IMR-90 (cell line): ENCODE data around the gene RNF130. TPM values are rescaled to one million over a fixed set of nuclear protein-coding genes. Genes with fewer than 3 reads are reported as not detected.

Experiments
- ATAC-seq: fragments of 200-7000 bp; cut with Tn5 transposase; 2 replicates; pipeline ENCODE4 v1.9.1; 2020; ENCODE audit warnings: low read depth, mild to moderate bottlenecking, moderate library complexity
- BruUV-seq: library from RNA; stranded (reverse); fragments of 400-500 nt; replicated peaks from 2 replicates; lab custom pipeline; 2021; lab: Mats Ljungman, UMichigan
- CTCF ChIA-PET: fragments of 300-600 bp; formaldehyde crosslinking; extraction: SDS; loops from one replicate; lab custom pipeline; 2021; ENCODE audit warnings: antibody characterized with exemption; lab: Yijun Ruan, JAX
- POLR2A ChIA-PET: fragments of 300-600 bp; sonication (Branson Sonifier 250); formaldehyde crosslinking; loops from one replicate; lab custom pipeline; 2022; ENCODE audit warnings: antibody characterized with exemption; ENCODE audit not compliant: unreplicated experiment; lab: Charles Lee
- DNase-seq: peaks from one replicate; pipeline ENCODE4 v3.0.0; 2013
- H2AFZ ChIP-seq: replicated peaks from 2 replicates; pipeline ENCODE3; 2013; ENCODE audit warnings: low read length, mild to moderate bottlenecking; ENCODE audit not compliant: poor library complexity
- H2AK5ac ChIP-seq: 2 replicates; pipeline ENCODE4 v1.6.1; 2013; ENCODE audit warnings: low read depth, low read length, inconsistent platforms
- H2AK9ac ChIP-seq: replicated peaks from 2 replicates; pipeline ENCODE3; 2013; ENCODE audit warnings: mild to moderate bottlenecking, low read depth, low read length, moderate library complexity; ENCODE audit not compliant: poor library complexity
- H2BK120ac ChIP-seq: 2 replicates; pipeline ENCODE4 v1.6.1; 2013; ENCODE audit warnings: low read depth, low read length, inconsistent platforms
- H2BK15ac ChIP-seq: 3 replicates; pipeline ENCODE4 v1.6.1; 2013; ENCODE audit warnings: low read depth, low read length, inconsistent platforms
- H2BK20ac ChIP-seq: 2 replicates; pipeline ENCODE4 v1.6.1; 2013; ENCODE audit warnings: low read depth, mild to moderate bottlenecking, inconsistent platforms, low read length, moderate library complexity
- H2BK5ac ChIP-seq: 2 replicates; pipeline ENCODE4 v1.6.1; 2013; ENCODE audit warnings: mild to moderate bottlenecking, low read depth, low read length, inconsistent platforms; ENCODE audit not compliant: poor library complexity, severe bottlenecking
- H3K14ac ChIP-seq: replicated peaks from 2 replicates; pipeline ENCODE4 v1.6.1; 2013; ENCODE audit warnings: low read depth, low read length, inconsistent platforms
- H3K18ac ChIP-seq: 2 replicates; pipeline ENCODE4 v1.6.1; 2013; ENCODE audit warnings: low read depth, low read length, control low read depth
- H3K23ac ChIP-seq: 2 replicates; pipeline ENCODE4 v1.6.1; 2013; ENCODE audit warnings: low read depth, low read length, inconsistent platforms
- H3K27ac ChIP-seq: 2 replicates; pipeline ENCODE4 v1.5.1; 2013; ENCODE audit warnings: mild to moderate bottlenecking, control low read depth, low read length; ENCODE audit not compliant: insufficient read depth
- H3K27me3 ChIP-seq: 2 replicates; pipeline ENCODE4 v1.6.1; 2013; ENCODE audit warnings: low read length; ENCODE audit not compliant: control insufficient read depth, insufficient read depth
- H3K36me3 ChIP-seq: 2 replicates; pipeline ENCODE4 v1.6.1; 2013; ENCODE audit warnings: low read length, mixed read lengths; ENCODE audit not compliant: control insufficient read depth, insufficient read depth
- H3K4ac ChIP-seq: 2 replicates; pipeline ENCODE4 v1.6.1; 2013; ENCODE audit warnings: low read depth, low read length, inconsistent platforms
- H3K4me1 ChIP-seq: 2 replicates; pipeline ENCODE4 v1.6.1; 2013; ENCODE audit warnings: low read length, mixed read lengths; ENCODE audit not compliant: control insufficient read depth, insufficient read depth
- H3K4me2 ChIP-seq: 2 replicates; pipeline ENCODE4 v1.6.1; 2013; ENCODE audit warnings: low read depth, mild to moderate bottlenecking, control low read depth, low read length, moderate library complexity
- H3K4me3 ChIP-seq: 2 replicates; pipeline ENCODE4 v1.5.1; 2013; ENCODE audit warnings: low read depth, mild to moderate bottlenecking, control low read depth, low read length, moderate library complexity; ENCODE audit not compliant: insufficient read depth
- H3K56ac ChIP-seq: 2 replicates; pipeline ENCODE4 v1.6.1; 2013; ENCODE audit warnings: low read length, inconsistent platforms; ENCODE audit not compliant: insufficient read depth; ENCODE audit errors: extremely low read depth
- H3K79me1 ChIP-seq, 2 experiments: 2 replicates each; pipeline ENCODE4 v1.6.1; 2013; ENCODE audit warnings: low read length in 2 of 2, inconsistent platforms in 1 of 2, low read depth in 1 of 2
- H3K9ac ChIP-seq: 2 replicates; pipeline ENCODE4 v1.6.1; 2013; ENCODE audit warnings: low read depth, low read length, control low read depth
- H3K9me1 ChIP-seq: 2 replicates; pipeline ENCODE4 v1.6.1; 2013; ENCODE audit warnings: low read length, inconsistent platforms; ENCODE audit not compliant: insufficient read depth
- H3K9me3 ChIP-seq: 2 replicates; pipeline ENCODE4 v1.6.1; 2013; ENCODE audit warnings: low read length; ENCODE audit not compliant: control insufficient read depth, insufficient read depth
- H4K20me1 ChIP-seq: 2 replicates; pipeline ENCODE4 v1.6.1; 2013; ENCODE audit warnings: low read length, inconsistent platforms; ENCODE audit not compliant: insufficient read depth
- H4K5ac ChIP-seq: 2 replicates; pipeline ENCODE4 v1.6.1; 2013; ENCODE audit warnings: mild to moderate bottlenecking, low read depth, low read length, control low read depth
- H4K8ac ChIP-seq, 2 experiments: 2 replicates each; pipeline ENCODE4 v1.6.1; 2013; ENCODE audit warnings: low read depth in 2 of 2, low read length in 2 of 2, control low read depth in 1 of 2, inconsistent platforms in 1 of 2
- H4K91ac ChIP-seq: 2 replicates; pipeline ENCODE4 v1.6.1; 2013; ENCODE audit warnings: low read depth, low read length, inconsistent platforms; ENCODE audit not compliant: insufficient read depth
- BHLHE40 ChIP-seq: fragments of 150-350 bp; IDR thresholded peaks from 2 replicates; pipeline ENCODE4 v1.6.1; 2016; ENCODE audit warnings: mild to moderate bottlenecking, low read depth, low read length
- CEBPB ChIP-seq: IDR thresholded peaks from 2 replicates; pipeline ENCODE4 v1.6.1; 2012; ENCODE audit warnings: low read depth, low read length, improper control_type of control experiment
- CHD1 ChIP-seq: IDR thresholded peaks from 2 replicates; pipeline ENCODE4 v1.6.1; 2012; ENCODE audit warnings: low read depth, low read length, improper control_type of control experiment
- CTCF ChIP-seq: conservative IDR thresholded peaks from 2 replicates; pipeline ENCODE4 v1.5.1; 2012; ENCODE audit warnings: mild to moderate bottlenecking, low read depth, low read length, improper control_type of control experiment
- ELK1 ChIP-seq: fragments of 150-350 bp; IDR thresholded peaks from 2 replicates; pipeline ENCODE4 v1.6.1; 2016; ENCODE audit warnings: low read depth, mild to moderate bottlenecking, low read length, moderate library complexity, borderline replicate concordance
- FOS ChIP-seq: fragments of 150-350 bp; IDR thresholded peaks from 2 replicates; pipeline ENCODE4 v1.6.1; 2016; ENCODE audit warnings: low read depth, low read length
- MAFK ChIP-seq: IDR thresholded peaks from 2 replicates; pipeline ENCODE4 v1.6.1; 2012; ENCODE audit warnings: low read depth, low read length, improper control_type of control experiment
- MAZ ChIP-seq: IDR thresholded peaks from 2 replicates; pipeline ENCODE4 v1.6.1; 2012; ENCODE audit warnings: low read depth, mild to moderate bottlenecking, low read length, improper control_type of control experiment, moderate library complexity, borderline replicate concordance
- MXI1 ChIP-seq: IDR thresholded peaks from 2 replicates; pipeline ENCODE4 v1.6.1; 2012; ENCODE audit warnings: low read depth, mild to moderate bottlenecking, low read length, moderate library complexity, borderline replicate concordance
- NFE2L2 ChIP-seq: fragments of 150-350 bp; IDR thresholded peaks from 2 replicates; pipeline ENCODE4 v1.6.1; 2016; ENCODE audit warnings: low read depth, mild to moderate bottlenecking, low read length
- POLR2A ChIP-seq: IDR thresholded peaks from 2 replicates; pipeline ENCODE4 v1.6.1; 2012; ENCODE audit warnings: mild to moderate bottlenecking, low read depth, low read length
- RAD21 ChIP-seq: IDR thresholded peaks from 2 replicates; pipeline ENCODE4 v1.6.1; 2012; ENCODE audit warnings: low read length, improper control_type of control experiment
- RCOR1 ChIP-seq: IDR thresholded peaks from 2 replicates; pipeline ENCODE4 v1.6.1; 2012; ENCODE audit warnings: mild to moderate bottlenecking, low read length, improper control_type of control experiment; ENCODE audit not compliant: insufficient replicate concordance
- RFX5 ChIP-seq: IDR thresholded peaks from 2 replicates; pipeline ENCODE4 v1.8.0; 2012; ENCODE audit warnings: low read depth, mild to moderate bottlenecking, low read length, moderate library complexity
- SMC3 ChIP-seq: fragments of 150-350 bp; IDR thresholded peaks from 2 replicates; pipeline ENCODE4 v1.6.1; 2016; ENCODE audit warnings: low read depth, mild to moderate bottlenecking, antibody characterized with exemption, low read length, moderate library complexity
- USF2 ChIP-seq: fragments of 150-350 bp; IDR thresholded peaks from 2 replicates; pipeline ENCODE4 v1.6.1; 2017; ENCODE audit warnings: mild to moderate bottlenecking, antibody characterized with exemption, low read length, low read depth
- WGBS, 2 experiments: methylation state at CpG; one replicate each; pipeline versions ENCODE4 v1.1.5 to v1.1.7; 2013; ENCODE audit warnings: missing lambda C conversion rate in 2 of 2; ENCODE audit not compliant: insufficient read length in 1 of 2; ENCODE audit errors: extremely low coverage in 2 of 2; 5-methylcytosine and 5-hydroxymethylcytosine counted together
- dilution Hi-C: fragments of 300-500 bp; cut with HindIII; formaldehyde crosslinking; loops from one replicate; pipeline ENCODE4 v1.14.3; 2018; ENCODE audit warnings: low sequenced_read_pairs; ENCODE audit not compliant: unreplicated experiment
- in situ Hi-C: fragments of 300-500 bp; cut with MboI; formaldehyde crosslinking; loops from 3 replicates; pipeline ENCODE4 v1.14.3; 2019; ENCODE audit warnings: low sequenced_read_pairs, inconsistent platforms, mixed read lengths
- intact Hi-C: fragments of 100-400 bp; cut with micrococcal nuclease; formaldehyde crosslinking; loops from 2 replicates; pipeline ENCODE4 v1.10.0; 2022
- polyA plus RNA-seq, 3 experiments: library from polyadenylated mRNA; depleted of rRNA; stranded (reverse); fragments of >200 nt; gene quantifications; 2 replicates each; pipeline ENCODE4 v1.2.3, GENCODE V29; 2012; ENCODE audit warnings: low replicate concordance in 1 of 3
- total RNA-seq: library from RNA; depleted of rRNA; stranded (reverse); fragments of >200 nt; gene quantifications from 2 replicates; pipeline ENCODE4 v1.2.3, GENCODE V29; 2012

The RNF130 gene
- total and polyA plus RNA-seq, 2 of the 4 experiments (the other 2 are of a cell fraction): 12.9 to 21.7 TPM

- H4K5ac ChIP-seq: no peak overlapping the region
- H3K4me3 ChIP-seq: no peak overlapping the region
- BruUV-seq: no TSS peak
- no peak for DNase-seq
- H3K9me1 ChIP-seq: no peaks in the 10 kb centered on the region; the same call in 1 of the 2 replicates
- dilution Hi-C loops (no loop called here), in situ Hi-C loops (no loop called here), intact Hi-C loops (no loop called here)
- CTCF ChIA-PET: no interaction called here
- no peak overlapping the region for H4K91ac ChIP-seq
- TF ChIP-seq NFE2L2 (no peak), MAZ (no peak), ELK1 (no peak), CHD1 (no peak), BHLHE40 (no peak), FOS (no peak), MXI1 (no peak), RCOR1 (no peak), RFX5 (no peak), MAFK (no peak), USF2 (no peak), RAD21 (no peak), CTCF (no peak), CEBPB (no peak), SMC3 (no peak), POLR2A (no peak)
- H3K4ac ChIP-seq: no peak overlapping the region
- no peak overlapping the region for H4K8ac ChIP-seq
- H3K56ac ChIP-seq: no peak overlapping the region
- no peak overlapping the region for H3K4me2 ChIP-seq
- H3K27me3 ChIP-seq: no peaks in the 10 kb centered on the region
- H3K23ac ChIP-seq: no peak overlapping the region
- H3K9me3 ChIP-seq: no peaks in the 10 kb centered on the region
- H3K14ac ChIP-seq: no peak overlapping the region
- ATAC-seq: no peak
- no peak overlapping the region for H3K27ac ChIP-seq
- no peak overlapping the region for H2BK120ac ChIP-seq
- WGBS, 2 experiments: no CpG with 5 or more reads among the region's 5 CpGs
- no peak overlapping the region for H3K18ac ChIP-seq
- no peak overlapping the region for H2BK5ac ChIP-seq
- no peak overlapping the region for H2BK15ac ChIP-seq
- POLR2A ChIA-PET: no interaction called here
- H3K36me3 ChIP-seq: peaks cover 17% of the 10 kb centered on the region
- H4K20me1 ChIP-seq: no peaks in the 10 kb centered on the region
- no peak overlapping the region for H3K9ac ChIP-seq
- H2AFZ ChIP-seq: no peak overlapping the region
- H2AK5ac ChIP-seq: no peak overlapping the region
- no peaks in the 10 kb centered on the region; the same call in 1 of the 2 replicates for H3K4me1 ChIP-seq
- no peak overlapping the region for H2BK20ac ChIP-seq
- H2AK9ac ChIP-seq: no peak overlapping the region
- H3K79me1 ChIP-seq: no peaks in the 10 kb centered on the region
Observed at GRCh38 chr5:179960204-179960831, 111.2 kb downstream of the RNF130 start.
